ENCODE results near the gene NRXN3. TPM values are rescaled to one million over a fixed set of nuclear protein-coding genes. Genes with fewer than 3 reads are reported as not detected.

The NRXN3 gene
- total RNA-seq, 1 experiment from 2014 or later = not detected

- Histone ChIP-seq H3K27ac (ENCODE audit: low read depth, low read length) (no peak overlapping the region), H3K9ac (ENCODE audit: low read length) (no peak overlapping the region), H3K4me2 (ENCODE audit: low read length) (no peak overlapping the region), H2AFZ (ENCODE audit: low read depth, low read length, poor library complexity, severe bottlenecking) (no peak overlapping the region), H3K4me3 (replicated peaks in 1 of 2; ENCODE audit: low read depth in 1 of 2, low read length in 2 of 2) (no peak overlapping the region), H3K9me2 (ENCODE audit: insufficient read depth) (no peaks in the 10 kb centered on the region), H3K36me3 (ENCODE audit: control insufficient read depth in 1 of 2, insufficient read depth in 2 of 2, low read length in 2 of 2) (no peaks in the 10 kb centered on the region), H4K20me1 (ENCODE audit: insufficient read depth) (no peaks in the 10 kb centered on the region), H3K4me1 (ENCODE audit: control insufficient read depth in 1 of 2, insufficient read depth in 2 of 2, low read length in 2 of 2) (no peaks in the 10 kb centered on the region), H3K27me3 (ENCODE audit: insufficient read depth, low read length) (no peaks in the 10 kb centered on the region), H3K9me3 (ENCODE audit: control insufficient read depth in 1 of 2, insufficient read depth in 1 of 2, low read depth in 1 of 2, low read length in 2 of 2) (peaks cover 0 to 10% of the 10 kb centered on the region in 2 experiments; a peak in 2 of 4 replicates), H3K79me2 (ENCODE audit: insufficient read depth, low read length) (no peaks in the 10 kb centered on the region)
- intact Hi-C loops (cut with micrococcal nuclease) = no loop called here
- ATAC-seq = no peak
- no peak for DNase-seq (ENCODE audit: low read depth, low spot score)
- RAD21 ChIA-PET (ENCODE audit: low non-redundant PET in 1 of 2, low total read pairs in 2 of 2, uncharacterized antibody in 2 of 2, unreplicated experiment in 2 of 2) = no interaction called here
- CTCF ChIA-PET = no interaction called here
- TF ChIP-seq SIN3A (IDR thresholded peaks at IDR 0.05; ENCODE audit: low read depth) (no peak), MAX (IDR thresholded peaks at IDR 0.05) (no peak), SP1 (IDR thresholded peaks at IDR 0.05; ENCODE audit: low read depth) (no peak), ZFX (IDR thresholded peaks at IDR 0.05) (no peak), POLR2AphosphoS5 (IDR thresholded peaks at IDR 0.05; ENCODE audit: low read depth, low read length) (no peak), RAD21 (IDR thresholded peaks at IDR 0.05; ENCODE audit: low read depth) (no peak)
- POLR2A ChIA-PET = no interaction called here
- BruUV-seq (replicated peaks) = no TSS peak
Measured at GRCh38 chr14:79426103-79426755, 1256.1 kb downstream of the NRXN3 start.

- Histone ChIP-seq H3K27me3 (ENCODE audit: insufficient read depth, low read length) (no peaks in the 10 kb centered on the region), H3K36me3 (ENCODE audit: control insufficient read depth in 1 of 2, insufficient read depth in 2 of 2, low read length in 2 of 2) (no peaks in the 10 kb centered on the region), H3K4me3 (replicated peaks in 1 of 2; ENCODE audit: low read depth in 1 of 2, low read length in 2 of 2) (no peak overlapping the region), H3K9me2 (ENCODE audit: insufficient read depth) (no peaks in the 10 kb centered on the region), H3K9me3 (ENCODE audit: control insufficient read depth in 1 of 2, insufficient read depth in 1 of 2, low read depth in 1 of 2, low read length in 2 of 2) (peaks cover 0 to 11% of the 10 kb centered on the region in 2 experiments; a peak in 2 of 4 replicates), H2AFZ (ENCODE audit: low read depth, low read length, poor library complexity, severe bottlenecking) (no peak overlapping the region), H4K20me1 (ENCODE audit: insufficient read depth) (no peaks in the 10 kb centered on the region), H3K27ac (ENCODE audit: low read depth, low read length) (no peak overlapping the region), H3K9ac (ENCODE audit: low read length) (no peak overlapping the region), H3K79me2 (ENCODE audit: insufficient read depth, low read length) (no peaks in the 10 kb centered on the region), H3K4me1 (ENCODE audit: control insufficient read depth in 1 of 2, insufficient read depth in 2 of 2, low read length in 2 of 2) (no peaks in the 10 kb centered on the region), H3K4me2 (ENCODE audit: low read length) (no peak overlapping the region)
- intact Hi-C loops (cut with micrococcal nuclease) = no loop called here
- no peak for ATAC-seq
- ChIA-PET CTCF (no interaction called here), RAD21 (ENCODE audit: low non-redundant PET in 1 of 2, low total read pairs in 2 of 2, uncharacterized antibody in 2 of 2, unreplicated experiment in 2 of 2) (no interaction called here), POLR2A (no interaction called here)
- no peak for DNase-seq (ENCODE audit: low read depth, low spot score)
- BruUV-seq (replicated peaks) = no TSS peak
- TF ChIP-seq SRF (IDR thresholded peaks at IDR 0.05; ENCODE audit: low read depth) = no peak
- no peak for TF ChIP-seq EZH2 (IDR thresholded peaks at IDR 0.05)
- no peak for TF ChIP-seq ELF1 (IDR thresholded peaks at IDR 0.05; ENCODE audit: borderline replicate concordance, low read depth)
- TF ChIP-seq ZNF274 (IDR thresholded peaks at IDR 0.05; ENCODE audit: low read depth, low read length) = no peak
- TF ChIP-seq SP1 (IDR thresholded peaks at IDR 0.05; ENCODE audit: low read depth) = no peak
- TF ChIP-seq POLR2AphosphoS5 (IDR thresholded peaks at IDR 0.05; ENCODE audit: low read depth, low read length) = no peak
- no peak for TF ChIP-seq FOSL1 (IDR thresholded peaks at IDR 0.05; ENCODE audit: low read depth)
- TF ChIP-seq ZBTB33 (IDR thresholded peaks at IDR 0.05; ENCODE audit: extremely low read depth, insufficient replicate concordance, low read length) = no peak
- no peak for TF ChIP-seq ATF3 (IDR thresholded peaks at IDR 0.05)
- TF ChIP-seq MAX (IDR thresholded peaks at IDR 0.05) = no peak
- no peak for TF ChIP-seq JUND (IDR thresholded peaks at IDR 0.05)
- no peak for TF ChIP-seq TCF7L2 (IDR thresholded peaks at IDR 0.05; ENCODE audit: borderline replicate concordance, extremely low read depth, insufficient read depth, insufficient read length)
- no peak for TF ChIP-seq CBX3 (IDR thresholded peaks at IDR 0.05; ENCODE audit: low read depth)
- TF ChIP-seq POLR2A (IDR thresholded peaks at IDR 0.05; ENCODE audit: borderline replicate concordance, extremely low read depth, insufficient read depth, insufficient read length) = no peak
Measured at GRCh38 chr14:79432640-79433039, 1262.5 kb downstream of the NRXN3 start.

All from HCT116 (cell line).